Islet precursor cell (in vitro differentiated cells): Measurements from ENCODE around the gene POLR2F.
"Not testable (repeated sequence)": the region's sequence is repeated elsewhere in the genome, so short reads cannot be mapped to it uniquely, and the experiment has no call there.

Experiments used
- DNase-seq: peaks from one replicate; pipeline ENCODE4 v3.0.0-alpha.2; 2018

POLR2F gene

DNA sequence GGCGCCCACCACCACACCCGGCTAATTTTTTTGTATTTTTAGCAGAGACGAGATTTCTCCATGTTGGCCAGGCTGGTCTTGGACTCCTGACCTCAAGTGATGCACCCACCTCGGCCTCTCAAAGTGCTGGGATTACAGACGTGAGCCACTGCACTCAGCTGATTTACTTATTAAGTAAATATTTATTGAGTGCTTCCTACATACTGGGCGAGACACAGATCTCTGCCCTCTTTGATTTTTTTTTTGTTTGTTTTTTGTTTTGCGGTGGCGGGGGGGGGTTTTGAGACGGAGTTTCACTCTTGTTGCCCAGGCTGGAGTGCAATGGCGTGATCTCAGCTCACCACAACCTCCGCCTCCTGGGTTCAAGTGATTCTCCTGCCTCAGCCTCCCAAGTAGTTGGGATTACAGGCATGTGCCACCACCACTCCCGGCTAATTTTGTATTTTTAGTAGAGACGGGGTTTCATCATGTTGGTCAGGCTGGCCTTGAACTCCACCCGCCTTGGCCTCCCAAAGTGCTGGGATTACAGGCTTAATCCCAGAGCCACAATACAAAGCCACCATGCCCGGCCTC lies 2.4 kb downstream of the POLR2F start:
- DNase-seq = not testable (repeated sequence)

GRCh38 chr22:37957232-37957631 lies 3.7 kb downstream of the POLR2F start:
- DNase-seq = no peak

DNA sequence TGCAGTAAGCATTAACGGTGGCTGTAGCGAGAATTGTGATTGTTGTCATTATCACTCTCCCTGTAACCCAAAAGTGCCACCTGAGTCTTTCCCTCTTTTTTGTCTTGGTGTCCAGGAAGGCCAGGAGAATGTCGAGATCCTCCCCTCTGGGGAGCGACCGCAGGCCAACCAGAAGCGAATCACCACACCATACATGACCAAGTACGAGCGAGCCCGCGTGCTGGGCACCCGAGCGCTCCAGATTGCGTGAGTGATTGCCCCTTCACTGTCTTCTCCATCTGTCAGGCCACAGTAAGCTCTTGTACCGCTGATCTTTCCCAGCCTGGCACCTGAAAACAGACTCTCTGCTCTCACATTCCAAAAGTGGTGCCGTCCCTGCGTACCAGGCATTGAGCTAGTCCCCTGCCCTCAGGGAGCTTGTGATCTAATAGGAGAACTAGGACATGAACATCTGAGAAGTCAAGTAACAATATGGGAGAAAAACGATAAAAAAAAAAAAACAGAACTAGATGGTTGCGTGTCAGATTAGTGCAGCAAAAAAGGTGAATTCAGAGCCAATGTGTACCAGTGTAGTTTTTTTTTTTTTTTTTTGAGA lies 5.8 kb downstream of the POLR2F start:
- DNase-seq = no peak

DNA sequence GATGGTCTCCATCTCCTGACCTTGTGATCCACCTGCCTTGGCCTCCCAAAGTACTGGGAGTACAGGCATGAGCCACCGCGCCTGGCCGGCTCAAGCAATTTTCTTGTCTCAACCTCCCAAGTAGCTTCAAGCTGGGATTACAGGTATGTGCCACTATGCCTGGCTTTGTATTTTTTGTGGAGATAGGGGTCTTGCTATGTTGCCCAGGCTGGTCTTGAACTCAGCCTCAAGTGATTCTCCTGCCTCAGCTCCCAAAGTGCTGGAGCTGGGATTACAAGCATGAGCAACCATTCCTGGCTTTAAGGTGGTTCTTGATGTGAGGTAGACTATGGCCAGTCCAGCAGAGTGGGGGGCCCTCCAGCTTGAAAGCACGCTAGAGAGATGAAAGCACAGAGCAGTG lies 7.6 kb downstream of the POLR2F start:
- no peak for DNase-seq

GRCh38 chr22:37965940-37966664 lies 12.6 kb downstream of the POLR2F start:
- DNase-seq = no peak

DNA sequence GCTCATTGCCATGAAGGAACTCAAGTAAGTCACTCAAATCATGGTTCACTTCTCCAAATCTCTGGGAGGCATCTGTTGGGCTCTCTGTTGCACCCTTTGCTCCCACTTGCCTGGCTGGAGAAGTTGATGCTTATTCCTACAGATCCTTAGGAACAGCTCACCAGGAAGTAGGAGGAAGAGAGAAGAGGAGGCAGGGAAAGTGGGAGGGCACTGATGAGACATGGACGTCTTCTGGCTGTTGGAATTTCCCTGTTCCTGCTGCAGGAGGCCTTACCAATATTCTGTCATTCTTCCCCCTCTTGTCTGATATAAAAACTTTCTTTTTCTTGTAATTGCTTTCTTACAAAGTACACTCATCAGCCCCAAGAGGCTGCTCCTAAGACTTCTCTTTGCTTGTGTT lies 13.6 kb downstream of the POLR2F start:
- DNase-seq = no peak

GRCh38 chr22:37967637-37968451 lies 14.3 kb downstream of the POLR2F start:
- peak; percentile 70 for DNase-seq

- DNase-seq = no peak
Measured at GRCh38 chr22:37968452-37969251, 15.2 kb downstream of the POLR2F start.

DNA sequence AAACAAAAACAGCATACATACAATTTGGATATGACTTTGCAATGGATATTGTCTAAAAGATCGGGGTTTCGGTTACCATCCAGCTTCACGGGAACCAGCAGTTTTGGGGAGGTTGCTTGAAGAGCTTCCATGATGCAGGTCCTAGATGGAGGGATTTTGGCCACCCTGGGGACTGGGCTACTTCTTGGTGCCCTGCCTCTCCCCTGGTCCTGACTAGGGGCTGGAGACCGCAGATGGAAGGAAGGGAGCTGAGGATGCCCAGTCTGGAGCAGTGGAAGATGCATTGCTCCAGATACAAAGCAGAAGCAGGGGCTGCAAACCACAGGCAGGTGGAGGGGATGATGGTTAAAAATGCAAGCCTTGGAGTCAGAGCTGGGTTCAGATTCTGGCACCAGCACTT lies 17.4 kb downstream of the POLR2F start:
- no peak for DNase-seq

- no peak for DNase-seq
Measured at GRCh38 chr22:37971475-37972434, 18.3 kb downstream of the POLR2F start.

GRCh38 chr22:37972527-37972926 lies 19.0 kb downstream of the POLR2F start:
- no peak for DNase-seq

DNA sequence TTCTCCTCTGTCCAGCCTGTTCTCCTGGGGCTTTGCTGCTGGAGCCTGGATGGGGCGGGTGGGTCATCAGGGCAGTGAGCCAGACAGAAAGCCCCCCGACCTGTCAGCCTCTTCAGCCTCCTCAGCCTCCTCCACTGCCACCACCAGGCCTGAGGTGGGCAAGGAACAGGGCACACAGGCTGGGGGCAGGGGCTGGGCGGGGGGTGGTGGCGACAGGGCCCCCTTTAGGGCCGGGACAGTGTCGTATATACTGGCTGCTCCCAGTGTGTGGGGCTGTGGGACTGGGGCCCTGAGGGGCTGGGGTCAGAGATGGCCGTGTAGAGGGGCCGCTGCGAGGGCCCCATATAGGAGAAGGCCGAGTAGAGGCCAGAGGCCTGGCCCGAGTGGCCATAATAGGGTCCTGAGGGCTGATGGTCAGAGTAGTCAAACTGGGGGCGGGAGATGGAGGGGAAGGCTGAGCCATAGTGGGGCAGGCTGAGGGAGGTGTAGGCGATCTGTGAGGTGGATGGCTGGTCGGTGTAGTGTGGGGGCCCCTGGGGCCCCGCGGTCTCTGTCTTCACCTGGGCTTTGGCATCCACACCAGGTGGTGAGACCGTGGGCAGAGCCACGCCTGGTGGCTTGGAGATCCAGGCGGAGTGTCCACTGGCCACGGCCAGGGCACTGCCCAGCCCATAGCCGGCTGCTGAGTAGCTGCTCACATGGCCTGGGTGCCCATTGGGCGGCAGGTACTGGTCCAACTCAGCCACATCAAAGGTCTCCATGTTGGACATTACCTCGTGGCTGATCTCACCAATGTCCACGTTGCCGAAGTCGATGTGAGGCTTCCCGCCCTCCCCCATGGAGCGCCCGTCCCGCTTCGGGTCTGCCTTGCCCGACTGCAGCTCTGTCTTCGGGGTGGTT lies 20.0 kb downstream of the POLR2F start:
- no peak for DNase-seq

GRCh38 chr22:37975153-37975552 lies 21.7 kb downstream of the POLR2F start:
- DNase-seq = no peak

GRCh38 chr22:37976022-37976421 lies 22.5 kb downstream of the POLR2F start:
- not testable (repeated sequence) for DNase-seq

DNA sequence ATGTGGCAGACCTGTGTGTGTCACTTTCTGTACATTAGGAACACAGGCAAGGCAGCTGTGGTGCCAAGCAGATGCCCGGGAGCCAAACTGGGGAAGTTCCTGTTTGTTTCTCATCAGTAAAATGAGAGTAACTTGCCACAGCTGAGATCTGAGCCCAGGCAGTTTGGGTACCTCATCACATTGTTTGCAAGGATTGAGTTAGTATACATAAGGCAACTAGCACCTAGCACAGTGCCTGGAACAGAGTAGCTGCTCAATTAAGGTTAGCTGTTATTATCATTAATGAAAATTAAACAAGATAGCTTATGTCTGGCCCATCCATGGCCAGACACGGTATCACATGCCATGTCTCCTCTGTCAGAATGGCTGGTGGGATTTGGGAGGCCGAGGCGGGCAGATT lies 23.0 kb downstream of the POLR2F start:
- no peak for DNase-seq

GRCh38 chr22:37979782-37980181 lies 26.3 kb downstream of the POLR2F start:
- peak; percentile 50 for DNase-seq

DNA sequence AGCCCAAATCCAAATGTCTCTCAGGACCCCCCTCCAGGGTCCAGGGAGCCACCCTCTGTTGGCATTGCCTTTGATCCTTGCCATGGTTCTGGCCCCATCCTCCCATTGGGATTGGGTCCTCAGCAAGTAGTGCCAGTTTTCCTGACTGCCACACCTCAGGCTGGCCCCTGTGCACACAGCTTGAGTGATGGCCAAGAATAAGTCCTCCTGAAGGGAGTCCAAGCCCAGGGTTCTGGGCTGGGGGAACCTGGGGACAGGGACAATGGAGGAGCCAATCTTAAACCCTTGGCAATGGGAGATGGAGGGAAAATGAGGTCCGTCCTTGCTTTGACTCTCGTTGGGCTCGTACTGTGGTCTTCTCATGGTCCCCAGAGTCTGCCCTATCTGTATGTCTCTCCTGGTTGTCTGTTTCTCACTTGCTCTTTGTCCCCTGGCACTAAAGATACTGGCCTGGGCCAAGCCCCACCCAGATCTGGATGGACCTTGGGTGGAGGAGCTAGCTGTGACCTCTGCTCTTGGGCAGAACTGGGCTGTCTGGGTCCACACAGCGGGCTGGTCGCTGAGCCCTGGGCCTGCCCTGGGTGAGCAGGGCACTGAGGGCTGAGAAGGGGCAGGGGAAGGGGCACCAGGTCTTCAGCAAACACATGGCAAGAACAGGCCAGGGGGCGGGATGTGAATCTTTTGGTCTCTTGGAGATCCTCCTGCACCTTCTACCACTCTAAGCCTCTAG lies 27.9 kb downstream of the POLR2F start:
- DNase-seq = no peak

- DNase-seq = no peak
Measured at GRCh38 chr22:37982151-37982785, 28.8 kb downstream of the POLR2F start.
